AG09319 (cell line): ENCODE data around the gene RHEB.

Experiments
- DNase-seq: peaks from one replicate; pipeline ENCODE4 v3.0.0-alpha.2; 2010; ENCODE audit warnings: low read depth; ENCODE audit errors: extremely low read depth
- TF ChIP-seq, protein P1 (sequence below): IDR thresholded peaks from 2 replicates; pipeline ENCODE4 v1.5.1; 2011; ENCODE audit warnings: low read depth, mild to moderate bottlenecking, inconsistent platforms, low read length, moderate library complexity

RHEB gene, protein sequence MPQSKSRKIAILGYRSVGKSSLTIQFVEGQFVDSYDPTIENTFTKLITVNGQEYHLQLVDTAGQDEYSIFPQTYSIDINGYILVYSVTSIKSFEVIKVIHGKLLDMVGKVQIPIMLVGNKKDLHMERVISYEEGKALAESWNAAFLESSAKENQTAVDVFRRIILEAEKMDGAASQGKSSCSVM

DNA sequence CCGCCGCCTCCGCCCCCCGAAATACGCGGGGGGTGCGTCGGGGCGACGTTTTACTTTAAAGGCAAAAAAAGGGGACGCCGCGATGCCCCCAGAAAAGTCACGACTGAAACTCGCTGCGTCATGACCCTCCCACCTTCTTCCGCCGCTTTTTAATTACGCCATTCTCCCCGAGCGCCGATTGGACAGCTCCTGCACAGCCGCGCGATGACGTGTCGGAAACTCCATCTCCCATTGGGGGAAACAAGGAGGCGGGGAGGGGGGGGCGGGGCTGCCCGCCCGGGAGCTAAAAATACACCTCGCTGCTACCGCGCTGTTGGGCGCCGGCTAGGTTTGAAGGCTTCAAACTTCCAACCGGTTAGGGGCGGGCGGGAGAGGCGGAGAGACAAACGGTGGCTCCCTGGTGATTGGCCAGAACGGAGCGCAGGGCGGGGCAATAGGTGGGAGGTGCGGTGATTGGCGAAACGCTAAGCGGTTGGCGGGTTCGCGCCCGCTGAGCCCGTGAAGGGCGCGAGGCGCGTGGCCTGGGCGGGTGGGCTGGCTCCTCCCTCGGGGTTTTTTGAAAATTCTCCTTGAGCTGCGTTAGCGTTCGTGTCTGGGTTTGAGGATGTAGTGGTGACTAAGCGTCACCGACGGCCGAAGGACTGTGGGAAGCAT, at the start of gene RHEB:
TSS of gene RHEB (minus strand) at position 131 of the 654 bp plus-strand sequence. CDS start 384 bp downstream, outside the sequence.
- peak; percentile 99 for DNase-seq
- TF ChIP-seq, protein P1, sequence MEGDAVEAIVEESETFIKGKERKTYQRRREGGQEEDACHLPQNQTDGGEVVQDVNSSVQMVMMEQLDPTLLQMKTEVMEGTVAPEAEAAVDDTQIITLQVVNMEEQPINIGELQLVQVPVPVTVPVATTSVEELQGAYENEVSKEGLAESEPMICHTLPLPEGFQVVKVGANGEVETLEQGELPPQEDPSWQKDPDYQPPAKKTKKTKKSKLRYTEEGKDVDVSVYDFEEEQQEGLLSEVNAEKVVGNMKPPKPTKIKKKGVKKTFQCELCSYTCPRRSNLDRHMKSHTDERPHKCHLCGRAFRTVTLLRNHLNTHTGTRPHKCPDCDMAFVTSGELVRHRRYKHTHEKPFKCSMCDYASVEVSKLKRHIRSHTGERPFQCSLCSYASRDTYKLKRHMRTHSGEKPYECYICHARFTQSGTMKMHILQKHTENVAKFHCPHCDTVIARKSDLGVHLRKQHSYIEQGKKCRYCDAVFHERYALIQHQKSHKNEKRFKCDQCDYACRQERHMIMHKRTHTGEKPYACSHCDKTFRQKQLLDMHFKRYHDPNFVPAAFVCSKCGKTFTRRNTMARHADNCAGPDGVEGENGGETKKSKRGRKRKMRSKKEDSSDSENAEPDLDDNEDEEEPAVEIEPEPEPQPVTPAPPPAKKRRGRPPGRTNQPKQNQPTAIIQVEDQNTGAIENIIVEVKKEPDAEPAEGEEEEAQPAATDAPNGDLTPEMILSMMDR = no peak

DNA sequence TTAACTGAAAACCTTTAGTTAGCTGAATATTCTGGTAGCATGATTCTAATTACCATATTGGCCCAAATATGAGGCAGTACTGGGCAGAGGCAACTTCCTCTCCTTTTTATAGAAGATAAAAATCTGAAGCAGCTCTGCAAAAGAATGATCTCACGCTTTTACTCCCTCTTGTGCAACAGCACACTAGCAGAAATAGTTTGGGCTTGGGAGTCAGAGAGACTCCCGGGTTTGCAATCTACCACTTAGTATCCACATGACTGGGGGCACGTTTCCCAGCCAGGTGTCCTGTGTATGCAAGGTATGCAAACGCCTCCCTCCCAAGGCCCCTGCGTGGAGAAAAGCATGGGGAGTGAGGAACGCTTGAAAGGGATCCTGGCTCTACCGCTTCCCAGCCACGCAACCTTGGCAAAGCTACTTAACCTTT, 47.2 kb upstream of the RHEB start:
- peak; percentile 45 for DNase-seq
- TF ChIP-seq, protein P1 = no peak

DNA sequence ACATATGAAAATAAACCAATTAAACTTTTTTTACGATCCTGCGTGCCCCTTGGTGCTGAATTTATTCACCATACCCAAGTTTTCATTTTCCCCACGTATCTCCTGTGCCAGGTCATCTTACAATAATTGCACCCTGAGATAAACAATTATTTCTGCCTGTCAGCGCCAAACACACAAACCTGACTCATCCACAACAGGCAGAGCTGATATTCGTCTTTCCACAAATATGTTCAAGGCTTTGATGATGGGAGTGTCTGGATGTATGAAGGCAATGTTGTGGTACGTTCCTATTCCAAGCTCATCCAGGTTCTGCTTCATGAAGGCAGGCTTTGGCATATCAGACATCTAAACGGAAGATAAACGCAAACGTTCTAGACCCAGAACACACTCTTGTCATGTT, 45.8 kb upstream of the RHEB start:
- DNase-seq = no peak
- TF ChIP-seq, protein P1 = no peak

DNA sequence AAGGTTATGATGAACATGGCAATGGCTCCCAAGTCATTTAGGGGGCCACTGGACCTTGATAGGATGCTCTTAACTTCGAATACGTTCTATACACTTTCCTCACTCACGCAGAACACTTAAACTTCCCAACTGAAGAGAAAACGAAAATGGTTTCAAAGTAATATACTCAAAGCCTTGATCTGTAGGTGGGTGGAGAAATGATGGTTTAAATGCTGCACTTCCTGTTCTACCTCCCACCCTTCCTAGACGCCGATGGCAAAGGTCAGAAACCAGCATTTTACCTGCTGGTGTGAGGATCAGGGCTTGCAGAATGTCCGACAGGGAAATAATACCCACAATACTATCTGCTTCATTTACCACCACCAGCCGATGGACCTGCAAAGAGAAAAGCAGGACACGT, 40.5 kb upstream of the RHEB start:
- DNase-seq = no peak
- TF ChIP-seq, protein P1 = no peak

DNA sequence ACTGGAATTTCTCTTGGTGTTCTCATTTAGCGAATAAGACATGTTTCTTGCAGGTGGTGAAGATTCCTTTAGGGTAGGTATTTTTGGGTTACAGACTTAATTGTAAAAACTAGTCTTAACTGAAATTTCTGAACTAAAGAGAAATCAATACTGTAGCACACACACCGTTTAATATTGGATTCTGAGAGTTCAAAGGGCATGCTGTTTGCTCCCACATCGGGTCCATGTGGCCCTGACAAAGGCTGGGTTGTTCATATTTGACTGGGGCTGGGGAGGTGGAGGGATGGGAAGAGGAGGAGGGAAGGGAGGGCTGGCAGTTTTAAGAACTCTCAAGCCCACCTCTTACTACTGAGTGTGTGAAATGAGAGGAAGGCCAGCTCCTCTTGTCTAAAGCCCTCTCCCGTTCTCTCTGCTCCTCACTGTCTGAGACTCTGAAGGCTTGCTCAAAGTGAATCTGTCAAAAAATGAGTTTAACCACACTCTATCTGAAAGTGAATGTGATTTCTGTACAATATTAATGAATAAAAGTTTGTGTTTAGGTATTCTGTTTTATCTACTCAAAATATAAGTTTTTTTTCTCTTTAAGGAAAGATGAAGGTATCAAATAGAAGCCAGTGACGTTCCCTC, 40.0 kb upstream of the RHEB start:
- no peak for DNase-seq
- TF ChIP-seq, protein P1 = no peak

DNA sequence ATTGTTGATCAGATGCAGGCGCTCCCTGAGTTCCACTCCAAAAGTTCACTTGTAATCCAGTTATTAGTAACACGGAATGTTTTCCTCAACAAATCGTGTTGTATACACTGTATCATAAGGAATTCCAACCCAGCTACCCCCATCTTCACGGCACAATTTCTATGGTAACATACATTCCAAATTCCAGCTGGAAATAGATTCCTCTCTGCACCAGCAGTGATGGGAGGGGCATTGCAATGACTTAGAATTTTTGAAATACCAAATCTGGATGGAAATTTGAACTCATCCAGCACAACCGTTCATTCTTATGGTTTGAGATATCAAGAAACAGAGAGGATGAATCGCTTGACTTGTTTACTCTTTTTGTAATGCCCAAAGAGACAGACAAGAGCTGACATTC, 38.9 kb upstream of the RHEB start:
- TF ChIP-seq, protein P1 = no peak
- no peak for DNase-seq

DNA sequence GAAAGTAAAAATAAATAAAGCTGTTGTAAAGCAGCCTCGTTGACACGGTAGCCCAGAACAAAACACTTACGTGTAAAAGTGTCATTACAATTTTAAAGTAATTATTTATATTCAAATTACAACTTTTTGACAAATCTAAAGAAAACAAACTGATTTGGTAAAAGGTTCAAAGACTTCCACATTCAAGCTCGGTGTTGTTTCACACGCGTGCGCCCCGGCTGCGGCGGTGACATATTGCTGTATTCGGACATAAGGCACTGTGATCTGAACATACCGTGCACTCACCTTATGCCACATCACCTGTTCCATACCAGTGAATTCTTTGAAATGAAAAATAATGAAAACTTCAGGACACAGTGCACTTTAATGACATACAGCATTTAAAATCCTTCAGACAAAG, 36.9 kb upstream of the RHEB start:
- no peak for DNase-seq
- TF ChIP-seq, protein P1 = no peak
